Omental fat pad (tissue), 4 donors: ENCODE results near the gene CYP27A1. TPM values are rescaled to one million over a fixed set of nuclear protein-coding genes. Genes with fewer than 3 reads are reported as not detected.

Experiments
- ATAC-seq: fragments of 150-250 bp; one replicate; pipeline ENCODE4 v1.9.1; 2016; ENCODE audit warnings: mild to moderate bottlenecking, moderate library complexity; ENCODE audit not compliant: low FRiP score
- DNase-seq: peaks from one replicate; pipeline ENCODE4 v3.0.0-alpha.2; 2019; ENCODE audit warnings: low spot score
- CTCF ChIP-seq, 3 donors: fragments of 450-650 bp; IDR thresholded peaks; one replicate each; pipeline ENCODE4 v1.5.1; 2016 to 2017; ENCODE audit warnings: antibody characterized with exemption in 3 of 3, mild to moderate bottlenecking in 3 of 3, moderate library complexity in 2 of 3
- total RNA-seq, 4 donors: library from RNA; depleted of rRNA; stranded (reverse); fragments of >200 nt; gene quantifications; one replicate each; pipeline ENCODE4 v1.1.0, GENCODE V29; 2016

The CYP27A1 gene
- total RNA-seq, 4 donors from 2014 or later: 22.6 to 89.0 (median 35.9) TPM

DNA sequence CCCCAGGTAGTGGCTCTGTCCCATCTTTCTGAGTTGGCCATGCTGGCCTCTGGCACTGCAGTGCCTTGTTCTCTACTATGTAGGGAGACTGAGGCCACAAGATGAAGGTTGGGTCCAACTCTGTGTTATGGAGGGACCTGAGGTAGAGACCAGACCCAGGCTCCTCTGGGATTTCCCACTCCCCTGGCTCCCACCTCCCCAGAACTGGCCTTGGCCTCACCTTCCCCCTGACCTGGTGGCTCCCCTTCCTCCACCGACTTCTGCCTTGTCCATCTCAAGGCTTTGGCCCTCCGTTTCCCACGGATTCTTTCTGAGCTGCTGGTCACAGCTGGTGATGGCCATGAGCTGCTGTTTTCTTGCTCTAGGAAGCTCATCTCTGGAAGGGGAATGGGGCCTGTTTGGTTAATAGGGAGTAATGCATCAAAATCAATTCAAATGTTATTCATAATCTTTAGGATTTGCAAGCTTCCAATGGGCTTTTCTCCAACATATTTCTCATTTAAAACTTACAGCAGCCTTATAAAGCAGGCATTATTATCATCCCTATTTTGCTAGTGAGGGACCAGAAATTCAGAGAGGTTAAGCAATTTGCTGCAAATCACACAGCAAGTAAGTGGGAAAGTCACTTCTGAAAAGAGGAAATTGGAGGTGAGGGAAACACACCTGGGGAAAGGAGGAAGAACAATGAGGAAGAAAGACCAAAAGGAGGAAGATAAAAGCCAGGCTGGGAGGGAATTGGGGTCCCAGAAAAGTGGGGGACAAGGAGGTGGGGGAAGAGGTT is 48.8 kb downstream of the CYP27A1 start:
- DNase-seq (no peak), ATAC-seq (no peak)
- TF ChIP-seq CTCF (IDR thresholded peaks at IDR 0.05): no peak

DNA sequence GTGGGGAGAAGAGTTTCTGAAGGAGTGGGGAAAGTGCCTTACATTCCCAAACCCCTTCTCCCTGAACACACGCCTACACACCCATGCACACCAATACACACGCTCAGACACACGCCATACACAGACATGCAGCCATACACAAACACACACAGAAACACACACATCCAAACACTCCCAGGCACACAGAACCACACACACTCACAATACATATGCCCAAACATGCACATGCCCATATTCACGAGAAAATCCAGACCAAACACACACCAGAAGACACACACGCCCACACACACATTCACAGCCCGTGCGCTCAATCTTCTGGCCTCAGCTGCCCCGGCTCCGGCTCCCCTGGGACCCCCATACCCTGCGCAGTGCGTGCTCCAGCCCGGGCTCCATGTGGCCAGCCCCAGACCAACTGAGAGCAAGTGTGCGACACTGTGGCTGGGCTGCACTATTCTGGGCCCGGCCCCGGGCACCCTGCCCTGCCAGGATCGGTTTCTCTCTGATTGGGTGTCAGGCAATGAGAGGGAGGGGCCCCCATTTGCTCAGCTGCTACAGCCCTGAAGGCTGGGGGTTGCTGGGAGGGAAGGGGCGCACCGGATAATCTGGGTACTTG is 49.5 kb downstream of the CYP27A1 start, which contains the start of gene PRKAG3:
Gene PRKAG3, minus strand, starts transcription at position 426 of the 613 bp plus-strand sequence.
- no peak for ATAC-seq
- DNase-seq: no peak
- TF ChIP-seq CTCF (IDR thresholded peaks at IDR 0.05): no peak

DNA sequence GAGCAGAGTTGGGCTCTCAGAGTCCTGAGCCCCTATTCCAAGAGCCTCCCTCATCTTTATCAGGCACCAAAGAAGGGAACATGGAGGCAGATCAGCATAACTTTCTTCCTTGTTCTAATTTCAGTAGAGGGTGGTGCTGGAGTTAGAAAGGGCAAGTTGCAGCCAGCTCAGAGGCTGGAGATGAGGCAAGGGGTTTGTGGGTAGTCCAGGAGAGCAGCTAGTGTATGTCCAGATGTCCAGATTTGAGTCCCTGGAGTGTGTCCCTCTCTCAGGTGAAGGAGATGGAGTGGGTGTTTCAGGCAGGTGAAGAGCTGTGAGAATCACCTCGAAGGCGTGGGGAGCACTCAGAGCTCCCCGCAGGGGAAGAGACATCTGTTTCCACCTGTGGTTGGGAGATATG is 50.1 kb downstream of the CYP27A1 start:
- no peak for DNase-seq
- no peak for ATAC-seq
- TF ChIP-seq CTCF (IDR thresholded peaks at IDR 0.05): no peak

GRCh38 chr2:218832520-218832919 is 50.6 kb downstream of the CYP27A1 start:
- no peak for DNase-seq
- TF ChIP-seq CTCF (IDR thresholded peaks at IDR 0.05): no peak
- ATAC-seq: no peak

DNA sequence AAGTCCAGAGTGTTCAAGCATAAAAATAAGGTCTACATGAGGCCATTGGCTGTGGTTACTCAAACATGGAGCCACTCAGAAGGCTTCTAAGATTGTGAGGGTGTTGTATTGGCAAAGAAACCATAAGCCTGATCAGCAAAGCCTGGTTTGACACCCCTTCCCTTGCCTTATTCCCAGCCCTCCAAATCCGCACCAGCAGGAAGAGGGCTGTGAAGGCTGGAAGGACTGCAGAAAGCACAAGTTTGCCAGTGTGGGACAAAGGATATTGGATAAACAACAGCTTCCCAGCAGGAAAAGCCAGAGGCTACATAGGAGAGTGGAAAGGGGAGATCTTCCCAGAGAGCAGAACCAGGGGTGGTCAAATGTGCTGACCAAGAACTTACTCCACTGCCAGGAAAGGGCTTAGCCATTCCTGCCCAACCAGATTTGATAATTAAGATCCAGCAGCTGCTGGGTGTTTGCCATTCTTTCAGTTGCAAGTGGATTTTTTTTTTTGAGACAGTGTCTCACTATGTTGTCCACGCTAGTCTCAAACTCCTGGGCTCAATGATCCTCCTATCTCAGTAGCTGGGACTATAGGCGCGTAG is 51.2 kb downstream of the CYP27A1 start:
- no peak for TF ChIP-seq CTCF (IDR thresholded peaks at IDR 0.05)
- no peak for ATAC-seq
- DNase-seq: no peak

GRCh38 chr2:218834685-218835084 is 52.7 kb downstream of the CYP27A1 start:
- ATAC-seq (no peak), DNase-seq (no peak)
- no peak for TF ChIP-seq CTCF (IDR thresholded peaks at IDR 0.05)
